Stimulated activated CD4-positive, alpha-beta T cell treated with anti-CD3 and anti-CD28 coated beads, Interleukin-12 subunit alpha, Interleukin-12 subunit beta, amount 100 ng/mL, for 48 hours (primary cell): Measurements from ENCODE around the gene REEP1.

ENCODE experiments used
- DNase-seq, 3 donors: peaks; one replicate each; pipeline ENCODE4 v3.0.0-alpha.2; 2020; ENCODE audit warnings: low read depth in 2 of 3, low spot score in 1 of 3

The REEP1 gene

GRCh38 chr2:86226070-86226469 is 111.4 kb downstream of the REEP1 start:
- DNase-seq, result no peak

GRCh38 chr2:86225581-86225980 is 111.8 kb downstream of the REEP1 start:
- peak; percentile 17 to 37 (median 21) for DNase-seq

- DNase-seq, result no peak
Measured at GRCh38 chr2:86224645-86225355, 112.6 kb downstream of the REEP1 start.

GRCh38 chr2:86223927-86224560 is 113.4 kb downstream of the REEP1 start:
- DNase-seq, result no peak

- DNase-seq, result no peak
Measured at GRCh38 chr2:86223140-86223926, 114.1 kb downstream of the REEP1 start.

GRCh38 chr2:86221066-86221684 is 116.3 kb downstream of the REEP1 start:
- peak; percentile 31 to 44 (median 37) for DNase-seq

GRCh38 chr2:86219896-86220295 is 117.5 kb downstream of the REEP1 start:
- no peak for DNase-seq

GRCh38 chr2:86218124-86218523 is 119.3 kb downstream of the REEP1 start:
- DNase-seq, result no peak

GRCh38 chr2:86216575-86217555 is 120.6 kb downstream of the REEP1 start:
- DNase-seq, result no peak

GRCh38 chr2:86214503-86214832 is 123.0 kb downstream of the REEP1 start:
- no peak for DNase-seq

GRCh38 chr2:86213699-86214502 is 123.5 kb downstream of the REEP1 start:
- DNase-seq, result no peak

- DNase-seq, result no peak
Measured at GRCh38 chr2:86213056-86213455, 124.4 kb downstream of the REEP1 start.

GRCh38 chr2:86211796-86212188 is 125.6 kb downstream of the REEP1 start:
- DNase-seq, result no peak

GRCh38 chr2:86211033-86211795 is 126.2 kb downstream of the REEP1 start:
- no peak for DNase-seq

- no peak for DNase-seq
Measured at GRCh38 chr2:86204458-86204857, 133.0 kb downstream of the REEP1 start.

GRCh38 chr2:86203614-86204013 is 133.8 kb downstream of the REEP1 start:
- DNase-seq, result no peak

GRCh38 chr2:86202702-86203101 is 134.7 kb downstream of the REEP1 start:
- no peak for DNase-seq

GRCh38 chr2:86202336-86202692 is 135.1 kb downstream of the REEP1 start:
- DNase-seq, result no peak

GRCh38 chr2:86201671-86202335 is 135.6 kb downstream of the REEP1 start:
- DNase-seq, result no peak
